NCI-H2107 (cell line): ENCODE data around the gene CENPM.

Experiments used
- DNase-seq: peaks from one replicate; lab custom pipeline; 2025; lab: John Stamatoyannopoulos, UW

CENPM gene

GRCh38 chr22:41932353-41932752 is 14.6 kb downstream of the CENPM start:
- no peak for DNase-seq

DNA sequence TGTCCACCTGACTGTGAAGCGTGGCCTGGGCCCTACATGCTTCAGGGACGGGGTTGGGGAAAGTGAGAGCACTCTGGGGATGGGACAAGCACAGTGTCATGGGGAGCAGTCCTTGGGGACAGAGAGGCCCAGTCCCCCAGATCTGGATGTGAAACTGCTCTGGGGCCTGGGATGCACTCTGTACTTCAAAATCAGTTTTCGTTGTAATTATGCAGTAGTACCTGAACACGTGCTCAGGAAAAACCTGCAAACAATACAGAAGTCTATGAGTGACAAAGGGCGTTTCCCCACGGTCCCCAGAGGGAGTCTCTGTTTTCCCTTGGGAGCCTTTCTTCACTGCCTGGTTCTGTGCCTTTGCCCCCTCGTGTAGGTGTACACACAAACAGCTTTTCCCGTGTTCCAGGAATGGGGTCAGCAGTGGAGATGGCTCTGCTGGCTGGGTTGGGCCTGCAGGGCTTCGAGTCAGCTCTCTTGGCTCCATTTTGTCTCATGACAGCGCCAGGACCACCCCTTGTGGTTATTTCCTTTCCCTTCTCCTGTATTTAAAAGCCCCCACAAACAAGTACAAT is 15.2 kb downstream of the CENPM start:
- DNase-seq, result no peak

DNA sequence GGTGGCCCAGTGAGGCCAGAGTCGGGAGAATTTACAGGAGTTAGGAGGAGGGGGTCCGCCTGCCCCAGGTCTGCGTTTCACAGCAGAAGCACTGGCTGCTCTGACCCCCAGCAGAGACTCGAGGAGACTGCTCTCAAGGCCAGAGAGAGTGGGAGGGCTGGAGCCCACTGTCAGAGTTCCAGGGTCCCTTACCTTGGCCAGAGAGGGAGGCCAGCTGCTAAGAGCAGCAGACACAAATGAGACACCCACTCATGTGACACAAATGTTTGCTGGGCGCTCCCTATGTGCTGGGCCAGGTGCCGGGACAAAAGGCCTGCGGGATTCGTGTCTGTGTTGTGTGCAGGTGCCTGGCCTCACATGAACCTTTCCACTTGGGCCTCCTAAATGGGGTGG is 17.5 kb downstream of the CENPM start:
- no peak for DNase-seq

DNA sequence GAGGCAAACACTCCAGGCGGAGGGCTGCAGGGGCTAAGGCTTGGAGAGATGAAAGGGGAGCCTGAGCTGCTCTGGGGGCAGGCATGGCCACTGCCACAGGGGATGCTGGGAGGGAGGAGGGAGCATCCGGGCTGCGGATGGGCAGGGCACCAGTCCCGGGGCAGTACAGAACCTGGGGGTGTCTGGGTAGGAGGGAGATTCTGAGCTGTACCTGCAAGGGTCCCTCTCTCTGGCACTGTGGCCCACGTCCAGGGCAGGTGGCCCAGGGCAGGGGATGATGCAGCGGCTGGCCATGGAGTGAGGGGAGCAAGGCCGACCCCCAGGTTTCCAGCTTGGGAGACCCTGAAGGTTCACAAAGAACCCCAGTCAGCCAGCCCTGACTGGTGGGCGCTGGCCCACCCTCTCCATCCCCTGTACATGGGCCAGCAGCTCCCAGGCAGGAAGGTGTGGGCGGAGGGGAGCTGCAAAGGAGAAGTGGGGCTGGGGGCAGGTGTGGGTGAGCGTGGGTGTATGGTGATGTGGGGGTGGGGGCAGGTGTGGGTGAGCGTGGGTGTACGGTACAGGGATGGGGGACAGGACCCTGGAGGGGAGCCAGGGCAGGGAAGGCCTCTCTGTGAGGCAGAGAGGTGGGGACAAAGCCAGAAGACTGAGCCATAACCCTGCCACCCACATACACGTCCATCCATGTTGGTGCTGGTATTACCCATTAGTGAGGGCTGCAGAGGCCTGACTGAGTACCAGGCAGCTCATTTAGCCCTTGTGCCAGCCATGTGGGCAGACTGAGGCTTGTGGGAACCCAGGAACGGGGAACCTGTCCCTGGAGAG is 18.1 kb downstream of the CENPM start:
- DNase-seq, result no peak

DNA sequence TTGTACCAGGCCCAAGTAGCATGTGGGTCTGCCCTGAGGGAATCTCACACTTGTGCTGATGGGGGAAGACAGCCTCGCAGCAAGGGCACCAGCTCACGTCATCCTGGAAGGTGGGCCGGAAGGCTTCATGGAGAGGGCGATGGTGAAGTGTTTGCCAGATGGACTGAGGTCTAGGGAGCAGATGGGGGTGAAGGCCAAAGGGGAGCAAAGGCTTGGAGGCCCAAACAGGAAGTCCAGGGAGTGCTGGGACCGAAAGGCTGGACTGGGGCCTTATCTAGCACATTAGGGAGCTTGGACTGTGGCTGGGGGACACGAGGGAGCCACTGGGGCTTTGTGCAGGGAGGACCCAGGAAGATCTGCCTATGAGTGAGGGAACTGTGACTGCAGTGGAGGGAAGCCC is 19.1 kb downstream of the CENPM start:
- DNase-seq, result no peak

- no peak for DNase-seq
These were observed 21.0 kb downstream of the CENPM start for GRCh38 chr22:41925783-41926460.

DNA sequence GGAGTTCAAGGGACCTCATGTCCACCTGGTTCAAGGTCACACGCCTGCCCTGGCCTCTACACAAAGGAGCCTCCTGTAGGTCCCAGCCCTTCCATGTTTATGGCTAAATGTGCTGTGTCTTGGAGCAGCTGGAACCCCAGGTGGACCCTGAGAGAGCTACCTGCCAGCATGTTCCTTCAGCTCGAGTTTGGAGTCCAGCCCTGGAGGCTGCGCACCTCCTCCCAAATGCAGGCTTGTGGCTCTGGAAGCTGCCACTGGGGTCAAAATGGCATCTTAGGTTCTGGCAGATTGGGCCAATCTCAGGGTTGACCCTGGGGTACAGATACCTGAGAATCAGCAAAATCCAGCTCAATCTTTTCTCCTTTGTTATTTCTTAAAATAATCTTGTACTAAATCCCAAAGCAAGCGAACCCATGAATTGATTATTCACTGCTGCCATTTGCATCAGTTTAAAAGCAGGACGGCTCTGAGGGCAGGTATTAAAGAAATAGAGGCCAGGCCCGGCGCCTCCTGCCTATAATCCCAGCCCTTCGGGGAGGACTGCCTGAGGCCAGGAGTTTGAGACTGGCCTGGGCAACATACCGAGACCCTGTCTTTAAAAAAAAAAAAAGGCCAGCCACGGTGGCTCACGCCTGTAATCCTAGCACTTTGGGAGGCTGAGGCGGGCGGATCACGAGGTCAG is 23.2 kb downstream of the CENPM start:
- no peak for DNase-seq

- no peak for DNase-seq
These were observed 23.9 kb downstream of the CENPM start for GRCh38 chr22:41922940-41923594.

- no peak for DNase-seq
These were observed 24.6 kb downstream of the CENPM start for GRCh38 chr22:41922328-41922727.

DNA sequence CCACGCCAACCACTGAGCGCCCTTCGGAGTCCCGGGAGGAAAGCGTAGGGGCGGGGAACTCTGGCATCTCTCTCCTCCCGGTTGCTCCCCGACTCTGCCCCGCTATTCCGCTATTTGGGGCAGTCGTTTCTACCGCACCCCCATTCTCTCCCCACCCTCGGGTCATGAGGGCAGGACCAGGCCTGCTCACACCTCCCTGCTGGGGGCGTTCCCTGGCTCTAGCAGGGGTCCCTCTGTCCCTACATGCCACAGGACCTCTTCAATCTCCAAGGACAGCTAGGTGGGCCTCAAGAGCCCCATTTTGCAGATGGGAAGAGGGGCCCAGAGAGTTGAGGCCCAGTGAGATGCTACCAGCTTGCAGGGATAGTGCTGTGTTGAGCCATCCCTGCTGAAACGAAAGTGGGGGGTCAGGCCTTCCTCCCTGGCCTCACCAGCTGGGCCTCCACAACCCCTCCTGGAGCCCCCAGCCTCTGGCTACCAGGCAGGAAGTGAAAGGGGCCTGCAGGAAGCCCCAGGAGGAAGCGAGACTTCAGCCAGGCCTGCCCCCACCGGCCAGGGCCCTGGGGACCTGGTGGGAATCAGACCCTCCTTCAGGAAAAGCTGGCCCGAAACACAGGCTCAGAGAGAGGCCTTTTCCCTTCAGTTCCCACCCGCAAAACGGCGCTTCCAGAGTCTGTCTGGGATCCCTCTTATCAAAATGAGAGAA is 26.5 kb downstream of the CENPM start:
- no peak for DNase-seq

DNA sequence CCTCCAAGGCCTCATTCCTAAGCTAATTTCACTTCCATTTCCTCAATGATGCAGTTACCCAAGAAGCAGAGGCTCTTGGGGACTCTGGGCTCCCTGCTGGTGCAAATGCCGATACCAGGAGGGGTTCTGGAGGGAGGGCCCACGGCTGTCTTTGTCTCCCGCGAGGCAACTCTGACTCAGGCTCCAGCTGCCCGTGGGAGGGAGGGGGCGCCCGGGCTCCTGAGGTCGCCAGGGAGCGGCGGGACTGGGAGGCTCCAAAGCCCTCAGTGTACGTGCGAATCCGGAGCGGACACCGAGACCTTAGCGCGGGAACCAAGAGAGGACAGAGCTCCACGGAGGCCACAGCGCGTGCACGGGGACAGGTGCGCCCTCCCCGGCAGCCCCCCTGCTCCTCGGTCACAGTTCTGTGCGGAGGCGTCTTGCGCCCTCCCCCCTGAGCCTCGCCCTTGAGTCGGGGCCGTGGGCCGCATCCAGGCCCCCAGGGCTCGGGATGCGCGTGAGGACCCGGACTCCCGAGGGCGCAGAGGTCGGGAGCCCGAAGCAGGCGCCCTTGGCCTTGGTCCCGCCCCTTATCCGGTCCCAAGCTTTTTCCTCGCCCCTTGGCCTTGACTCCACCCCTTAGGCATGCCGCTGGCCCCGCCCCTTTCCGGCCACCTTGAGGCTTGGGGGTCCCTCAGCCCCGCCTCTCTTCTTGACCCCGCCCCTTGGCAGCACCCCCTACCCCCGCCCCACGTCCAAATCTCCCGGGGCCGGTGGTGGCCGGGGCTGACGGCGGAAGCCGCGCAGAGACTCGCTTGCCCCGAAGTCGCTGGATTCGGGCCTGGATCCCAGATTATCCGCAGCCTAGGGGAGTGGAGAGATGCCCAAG is 27.4 kb downstream of the CENPM start:
- DNase-seq, result no peak

DNA sequence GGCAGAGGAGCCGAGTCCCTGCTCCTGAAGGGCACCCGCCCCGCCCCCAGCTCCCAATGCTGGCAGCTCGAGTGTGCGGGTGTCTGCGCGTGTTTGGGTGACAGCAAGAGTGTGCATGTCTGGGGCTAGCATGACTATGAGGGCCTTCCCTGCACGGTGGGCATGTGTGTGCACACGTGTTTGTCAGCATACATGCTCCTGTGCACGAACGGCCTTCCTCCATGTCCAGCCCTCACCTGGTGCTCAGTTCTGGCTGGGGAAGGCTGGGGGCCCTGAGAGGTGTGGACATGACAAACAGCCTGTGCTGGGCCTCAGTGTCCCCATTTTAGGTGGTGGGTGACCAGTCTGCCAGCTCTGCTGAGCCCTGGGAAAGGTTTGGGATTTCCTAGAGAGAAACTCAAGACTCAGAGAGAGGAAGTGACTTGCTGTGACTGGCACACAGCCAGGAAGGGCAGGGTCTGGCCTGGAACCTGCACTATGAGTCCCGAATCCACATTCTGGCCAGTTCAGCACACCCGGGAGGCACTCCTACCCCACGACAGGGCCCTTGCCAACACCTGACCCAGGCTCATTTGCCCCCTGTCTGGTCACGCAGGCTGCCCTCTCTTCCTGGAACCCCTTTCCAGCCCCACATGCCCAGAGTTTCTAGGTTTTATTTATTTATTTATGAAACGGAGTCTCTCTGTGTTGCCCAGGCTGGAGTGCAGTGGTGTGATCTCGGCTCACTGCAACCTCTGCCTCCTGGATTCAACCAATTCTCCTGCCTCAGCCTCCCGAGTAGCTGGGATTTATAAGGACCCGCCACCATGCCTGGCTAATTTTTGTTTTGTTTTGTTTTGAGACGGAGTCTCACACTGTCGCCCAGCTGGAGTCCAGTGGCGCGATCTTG is 28.8 kb downstream of the CENPM start:
- DNase-seq, result no peak

- DNase-seq, result no peak
These were observed 29.5 kb downstream of the CENPM start for GRCh38 chr22:41917375-41917902.

DNA sequence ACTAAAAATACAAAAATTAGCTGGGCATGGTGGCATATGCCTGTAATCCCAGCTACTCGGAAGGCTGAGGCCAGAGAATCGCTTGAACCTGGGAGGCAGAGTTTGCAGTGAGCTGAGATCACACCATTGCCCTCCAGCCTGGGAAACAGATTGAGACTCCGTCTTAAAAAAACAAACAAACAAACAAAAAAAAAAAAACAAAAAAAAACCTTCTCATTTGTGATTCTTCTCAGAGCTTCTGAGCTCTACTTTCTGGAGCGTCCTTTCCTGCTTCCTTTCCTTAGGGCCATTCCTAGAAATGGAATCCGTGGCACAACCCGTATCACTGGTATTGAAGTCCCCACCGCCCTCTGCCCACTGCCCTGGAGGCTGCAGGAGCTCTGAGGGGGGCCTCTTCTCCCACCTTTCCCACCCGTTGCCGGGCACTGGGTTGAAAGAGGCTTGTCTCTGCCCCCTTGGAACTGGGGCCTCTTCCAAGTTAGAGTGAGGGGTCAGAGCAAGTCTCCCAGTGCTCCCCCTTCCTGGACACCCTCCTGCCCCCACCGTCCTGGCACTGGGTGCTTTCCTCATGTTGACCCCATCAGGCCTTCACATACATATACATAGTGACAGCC is 30.1 kb downstream of the CENPM start:
- DNase-seq, result no peak

DNA sequence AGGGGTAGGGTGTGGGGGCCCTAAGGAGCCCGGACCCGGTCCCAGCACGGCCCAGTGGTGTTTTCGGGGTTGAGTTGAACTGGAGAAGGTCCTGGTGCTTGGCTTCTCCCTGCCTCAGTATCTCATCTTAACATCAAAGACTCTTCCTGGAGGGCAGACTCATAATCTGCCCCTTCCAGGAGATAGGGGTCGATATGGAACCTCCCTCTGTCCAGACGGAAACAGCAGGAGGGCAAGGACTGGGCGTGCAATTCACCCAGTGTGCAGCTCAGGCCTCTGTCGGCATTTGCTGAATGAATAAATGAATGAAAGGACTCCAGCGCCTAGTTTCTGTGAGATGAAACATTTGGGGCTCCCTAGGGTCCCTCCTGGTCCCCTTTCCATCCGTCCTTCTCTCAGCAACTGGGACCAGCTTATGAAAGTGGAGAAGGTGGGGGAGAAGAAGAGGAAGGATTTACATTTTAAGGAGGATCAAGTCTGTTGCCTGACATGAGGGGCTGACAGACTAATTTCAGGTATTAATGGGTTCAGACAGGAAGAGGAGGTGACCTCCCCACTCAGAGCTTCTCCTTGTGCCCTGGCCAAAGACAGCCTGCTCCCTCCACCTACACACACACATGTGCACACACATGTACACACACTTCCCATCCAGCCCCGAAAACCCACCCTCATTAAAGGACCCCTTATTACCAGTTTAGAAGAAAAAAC is 31.0 kb downstream of the CENPM start:
- no peak for DNase-seq

- no peak for DNase-seq
These were observed 31.7 kb downstream of the CENPM start, which contains the start of gene SHISA8 for GRCh38 chr22:41915035-41915785. Gene SHISA8 (minus strand): TSS chr22:41915074. CDS start chr22:41914667, 407 bp downstream.

DNA sequence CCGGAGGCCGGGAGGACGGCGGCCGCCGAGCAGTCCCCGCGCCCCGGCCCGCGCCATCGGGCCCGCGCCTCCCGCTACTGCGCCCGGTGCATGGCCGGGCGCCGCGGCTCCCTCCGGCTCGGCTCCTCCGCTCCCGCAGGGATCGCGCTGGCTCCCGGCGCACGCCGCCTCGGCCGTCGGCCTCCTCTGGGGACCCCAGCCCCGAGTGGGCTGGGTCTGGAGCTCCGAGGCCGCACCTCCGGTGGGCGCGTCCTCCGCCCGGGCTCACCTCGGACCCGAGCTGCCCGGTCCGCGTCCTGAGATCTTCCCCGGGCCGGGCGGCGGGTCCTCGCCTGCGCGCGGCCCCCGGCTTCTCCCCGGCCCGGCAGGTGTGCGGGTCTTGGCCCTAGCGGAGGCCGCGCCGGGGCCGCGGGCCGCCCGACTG is 32.3 kb downstream of the CENPM start:
- DNase-seq, result no peak
